BLaER1 treated with 17β-estradiol and CSF1 and Interleukin-3, amounts not matched to agents 10 nM and 100 nM (cell line): Measurements from ENCODE around the gene PDZD2.

Experiments used
- H3K27ac ChIP-seq, 11 experiments: shearing (Covaris generic); formaldehyde crosslinking; 2 replicates each; pipeline ENCODE4 v1.8.1; 2022
- H3K27me3 ChIP-seq, 11 experiments: shearing (Covaris generic); formaldehyde crosslinking; 2 replicates each; pipeline ENCODE4 v1.8.1; 2022
- H3K36me3 ChIP-seq, 11 experiments: shearing (Covaris generic); formaldehyde crosslinking; 2 replicates each; pipeline ENCODE4 v1.8.1; 2022
- H3K4me1 ChIP-seq, 10 experiments: shearing (Covaris generic); formaldehyde crosslinking; 2 replicates each; pipeline ENCODE4 v1.8.1; 2022
- H3K4me2 ChIP-seq, 11 experiments: shearing (Covaris generic); formaldehyde crosslinking; 2 replicates each; pipeline ENCODE4 v1.8.1; 2022
- H3K4me3 ChIP-seq, 10 experiments: shearing (Covaris generic); formaldehyde crosslinking; 2 replicates each; pipeline ENCODE4 v1.8.1; 2022
- H3K9ac ChIP-seq, 11 experiments: shearing (Covaris generic); formaldehyde crosslinking; 2 replicates each; pipeline ENCODE4 v1.8.1; 2022
- H3K9me3 ChIP-seq, 11 experiments: shearing (Covaris generic); formaldehyde crosslinking; replicated peaks in 1 of 11; 2 replicates each; pipeline ENCODE4 v1.8.1; 2022
- H4K20me1 ChIP-seq, 11 experiments: shearing (Covaris generic); formaldehyde crosslinking; 2 replicates each; pipeline ENCODE4 v1.8.1; 2022
- Cebpa-rat ChIP-seq, 11 experiments: shearing (Covaris generic); IDR thresholded peaks; 2 replicates each; pipeline ENCODE4 v1.8.1; 2022

PDZD2 gene

GRCh38 chr5:31855134-31856040, 216.5 kb downstream of the PDZD2 start:
- Histone ChIP-seq H3K4me1 (peaks cover 0 to 16% (median 4%) of the 10 kb centered on the region in 10 experiments; a peak in 8 of 20 replicates), H3K36me3 (no peaks in the 10 kb centered on the region), H3K9me3 (peaks cover 16 to 40% (median 34%) of the 10 kb centered on the region in 11 experiments), H3K4me2 (no peak overlapping the region), H3K27me3 (peaks cover 19 to 39% (median 35%) of the 10 kb centered on the region in 11 experiments), H3K4me3 (no peak overlapping the region), H3K27ac (no peak overlapping the region), H3K9ac (no peak overlapping the region), H4K20me1 (no peaks in the 10 kb centered on the region)
- TF ChIP-seq Cebpa-rat (IDR thresholded peaks at IDR 0.05): no peak

GRCh38 chr5:31859096-31859495, 220.2 kb downstream of the PDZD2 start:
- Histone ChIP-seq H3K36me3 (no peaks in the 10 kb centered on the region), H3K9ac (no peak overlapping the region), H3K4me3 (no peak overlapping the region), H4K20me1 (no peaks in the 10 kb centered on the region), H3K4me2 (no peak overlapping the region), H3K4me1 (peaks cover 0 to 17% (median under 1%) of the 10 kb centered on the region in 10 experiments; a peak in 7 of 20 replicates), H3K27ac (no peak overlapping the region), H3K9me3 (peaks cover 16 to 44% (median 40%) of the 10 kb centered on the region in 11 experiments), H3K27me3 (peaks cover 16 to 28% (median 25%) of the 10 kb centered on the region in 11 experiments)
- TF ChIP-seq Cebpa-rat (IDR thresholded peaks at IDR 0.05): no peak

- no peak overlapping the region for H3K9ac ChIP-seq
- H3K4me3 ChIP-seq: no peak overlapping the region
- no peaks in the 10 kb centered on the region for H4K20me1 ChIP-seq
These were observed 221.3 kb downstream of the PDZD2 start for GRCh38 chr5:31860278-31860677.

GRCh38 chr5:31860726-31861433, 221.9 kb downstream of the PDZD2 start:
- no peak for TF ChIP-seq Cebpa-rat (IDR thresholded peaks at IDR 0.05)
- H3K27ac ChIP-seq: no peak overlapping the region
- H3K9me3 ChIP-seq: peaks cover 16 to 34% (median 30%) of the 10 kb centered on the region in 11 experiments
- peaks cover 0 to 11% (median 7%) of the 10 kb centered on the region in 11 experiments; a peak in 16 of 22 replicates for H3K27me3 ChIP-seq
- H3K9ac ChIP-seq: no peak overlapping the region
- H3K4me3 ChIP-seq: no peak overlapping the region
- H3K4me1 ChIP-seq: peaks cover 0 to 14% (median 0%) of the 10 kb centered on the region in 10 experiments; a peak in 7 of 20 replicates
- H4K20me1 ChIP-seq: no peaks in the 10 kb centered on the region
- no peaks in the 10 kb centered on the region for H3K36me3 ChIP-seq
- peak overlapping the region in 4 of 11 experiments; percentile 35 to 52 (median 39); a peak in 6 of 22 replicates for H3K4me2 ChIP-seq

More at GRCh38 chr5:31860278-31860677, 221.3 kb downstream of the PDZD2 start:
- Histone ChIP-seq H3K27ac (no peak overlapping the region), H3K27me3 (peaks cover 4 to 17% (median 13%) of the 10 kb centered on the region in 11 experiments), H3K9me3 (peaks cover 16 to 36% (median 30%) of the 10 kb centered on the region in 11 experiments), H3K36me3 (no peaks in the 10 kb centered on the region), H3K4me1 (peaks cover 0 to 14% (median 0%) of the 10 kb centered on the region in 10 experiments; a peak in 7 of 20 replicates), H3K4me2 (no peak overlapping the region)
- TF ChIP-seq Cebpa-rat (IDR thresholded peaks at IDR 0.05): peak in 1 of 11 experiments; percentile 22; a peak in 1 of 22 replicates

- Histone ChIP-seq H3K4me2 (peak overlapping the region in 3 of 11 experiments; percentile 35 to 52 (median 35); a peak in 5 of 22 replicates), H3K9ac (no peak overlapping the region), H3K9me3 (peaks cover 16 to 34% (median 30%) of the 10 kb centered on the region in 11 experiments), H3K27ac (0 out of 22 replicates have a peak overlapping the region, but pooled peaks of 1 of the 11 experiments have one; percentile 4), H4K20me1 (no peaks in the 10 kb centered on the region), H3K4me1 (peaks cover 0 to 14% (median 0%) of the 10 kb centered on the region in 10 experiments; a peak in 7 of 20 replicates), H3K4me3 (no peak overlapping the region), H3K27me3 (peaks cover 0 to 3% (median 0%) of the 10 kb centered on the region in 11 experiments; a peak in 2 of 22 replicates), H3K36me3 (no peaks in the 10 kb centered on the region)
- no peak for TF ChIP-seq Cebpa-rat (IDR thresholded peaks at IDR 0.05)
These were observed 222.7 kb downstream of the PDZD2 start for GRCh38 chr5:31861601-31862000.

GRCh38 chr5:31863991-31864411, 225.1 kb downstream of the PDZD2 start:
- H4K20me1 ChIP-seq: no peaks in the 10 kb centered on the region
- H3K4me2 ChIP-seq: no peak overlapping the region
- no peak for TF ChIP-seq Cebpa-rat (IDR thresholded peaks at IDR 0.05)
- no peak overlapping the region for H3K27ac ChIP-seq
- peaks cover 12 to 21% (median 19%) of the 10 kb centered on the region in 11 experiments for H3K9me3 ChIP-seq
- no peaks in the 10 kb centered on the region for H3K36me3 ChIP-seq
- no peak overlapping the region for H3K9ac ChIP-seq
- H3K4me3 ChIP-seq: no peak overlapping the region
- no peaks in the 10 kb centered on the region for H3K27me3 ChIP-seq
- peaks cover 0 to 14% (median 0%) of the 10 kb centered on the region in 10 experiments; a peak in 7 of 20 replicates for H3K4me1 ChIP-seq

- H3K4me1 ChIP-seq: peaks cover 0 to 11% (median 0%) of the 10 kb centered on the region in 10 experiments; a peak in 7 of 20 replicates
- no peak overlapping the region for H3K4me3 ChIP-seq
- no peak overlapping the region for H3K4me2 ChIP-seq
- H4K20me1 ChIP-seq: no peaks in the 10 kb centered on the region
- no peaks in the 10 kb centered on the region for H3K9me3 ChIP-seq
- TF ChIP-seq Cebpa-rat (IDR thresholded peaks at IDR 0.05): no peak
- no peaks in the 10 kb centered on the region for H3K36me3 ChIP-seq
- no peak overlapping the region for H3K27ac ChIP-seq
- H3K9ac ChIP-seq: no peak overlapping the region
- no peaks in the 10 kb centered on the region for H3K27me3 ChIP-seq
These were observed 227.2 kb downstream of the PDZD2 start for GRCh38 chr5:31866166-31866565.

GRCh38 chr5:31867219-31867618, 228.3 kb downstream of the PDZD2 start:
- Histone ChIP-seq H3K4me3 (no peak overlapping the region), H3K4me1 (0 out of 20 replicates have a peak, but pooled peaks cover 0 to under 1% (median 0%) of the 10 kb centered on the region in 10 experiments), H3K4me2 (no peak overlapping the region), H3K27ac (no peak overlapping the region), H3K27me3 (no peaks in the 10 kb centered on the region), H3K9me3 (no peaks in the 10 kb centered on the region), H4K20me1 (no peaks in the 10 kb centered on the region), H3K9ac (no peak overlapping the region), H3K36me3 (no peaks in the 10 kb centered on the region)
- TF ChIP-seq Cebpa-rat (IDR thresholded peaks at IDR 0.05): no peak

GRCh38 chr5:31880449-31880848, 241.5 kb downstream of the PDZD2 start:
- no peak for TF ChIP-seq Cebpa-rat (IDR thresholded peaks at IDR 0.05)
- no peaks in the 10 kb centered on the region for H3K4me1 ChIP-seq
- H3K36me3 ChIP-seq: no peaks in the 10 kb centered on the region
- H3K4me3 ChIP-seq: no peak overlapping the region
- no peaks in the 10 kb centered on the region for H3K9me3 ChIP-seq
- no peak overlapping the region for H3K27ac ChIP-seq
- H4K20me1 ChIP-seq: no peaks in the 10 kb centered on the region
- H3K4me2 ChIP-seq: no peak overlapping the region
- no peak overlapping the region for H3K9ac ChIP-seq
- no peaks in the 10 kb centered on the region for H3K27me3 ChIP-seq
